HG03442 (cell line): ENCODE data around the gene IQGAP1.

Experiments
- ATAC-seq: cut with Tn5 transposase; IDR thresholded peaks from one replicate; pipeline ENCODE4 v1.9.1; 2021; ENCODE audit warnings: mild to moderate bottlenecking, moderate library complexity; ENCODE audit not compliant: unreplicated experiment

Gene IQGAP1

DNA sequence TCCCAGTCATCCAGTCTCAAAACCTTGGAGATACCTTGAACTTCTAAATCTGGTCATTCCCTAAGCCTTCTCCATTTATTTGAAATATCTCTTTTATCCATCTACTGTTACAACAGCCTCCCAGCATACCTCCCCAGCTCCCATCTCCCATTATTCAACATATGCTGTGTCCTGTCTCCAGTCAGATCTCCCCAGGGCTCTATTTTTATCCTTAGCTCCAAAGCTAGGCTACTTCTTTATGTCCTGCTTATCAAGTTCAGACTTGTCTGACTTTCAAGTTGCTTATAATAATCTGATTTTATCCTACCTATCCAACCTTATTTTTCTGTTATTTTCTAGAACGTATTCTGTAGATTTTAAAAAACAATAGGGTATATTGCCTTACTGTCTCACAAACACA, 44.2 kb downstream of the IQGAP1 start:
- no peak for ATAC-seq

GRCh38 chr15:90435652-90436337, 47.8 kb downstream of the IQGAP1 start:
- no peak for ATAC-seq

DNA sequence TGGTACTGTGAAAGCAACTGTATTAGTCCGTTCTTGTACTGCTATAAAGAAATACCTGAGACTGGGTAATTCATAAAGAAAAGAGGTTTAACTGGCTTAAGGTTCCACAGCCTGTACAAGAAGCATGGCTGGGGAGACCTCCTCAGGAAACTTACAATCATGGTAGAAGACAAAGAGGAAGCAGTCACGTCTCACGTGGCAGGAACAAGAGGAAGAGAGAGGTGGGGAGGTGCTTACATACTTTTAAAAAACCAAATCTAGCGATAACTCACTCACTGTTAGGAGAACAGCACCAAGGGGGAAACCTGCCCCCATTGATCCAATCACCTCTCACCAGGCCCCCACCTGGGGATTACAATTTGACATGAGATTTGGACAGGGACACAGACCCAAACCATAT, 48.9 kb downstream of the IQGAP1 start:
- no peak for ATAC-seq

GRCh38 chr15:90437516-90437915, 49.5 kb downstream of the IQGAP1 start:
- ATAC-seq, result no peak

DNA sequence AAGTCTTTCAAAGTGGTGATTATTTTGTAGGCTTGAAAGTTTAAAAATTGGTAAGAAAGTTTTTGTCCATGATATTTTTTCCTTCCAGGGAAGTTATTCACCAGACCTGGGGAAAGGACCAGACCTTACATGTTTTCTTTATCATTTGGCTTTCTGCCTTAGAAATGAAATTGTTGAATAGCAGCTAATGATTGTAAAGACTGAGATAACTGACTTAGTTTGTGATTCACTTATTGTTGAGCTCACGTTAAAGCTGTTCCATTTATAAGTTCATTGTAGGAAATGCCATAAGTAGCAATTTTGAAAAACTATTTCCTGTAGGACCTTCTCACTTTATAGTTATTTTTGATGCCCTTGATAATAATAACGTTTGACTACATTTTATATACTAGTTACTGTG, 51.9 kb downstream of the IQGAP1 start:
- ATAC-seq, result no peak

DNA sequence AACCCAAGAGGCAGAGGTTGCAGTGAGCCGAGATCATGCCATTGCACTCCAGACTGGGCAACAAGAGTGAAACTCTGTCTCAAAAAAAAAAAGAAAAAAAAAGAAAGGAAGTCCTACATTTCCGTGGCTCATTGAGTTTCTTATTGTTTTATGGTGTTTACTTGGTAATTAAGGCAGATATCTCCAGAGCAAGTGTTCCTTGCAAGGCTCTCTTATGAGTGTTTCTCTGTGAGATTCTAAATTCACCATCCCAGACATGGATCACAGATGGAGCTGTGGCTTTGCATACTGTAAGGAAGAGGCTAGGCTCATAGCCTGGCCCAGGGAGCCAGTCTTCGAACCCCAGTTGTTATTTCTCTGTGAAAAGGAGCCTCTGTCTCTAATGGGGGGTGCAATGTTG, 53.0 kb downstream of the IQGAP1 start:
- no peak for ATAC-seq

GRCh38 chr15:90442423-90442822, 54.4 kb downstream of the IQGAP1 start:
- ATAC-seq, result no peak

- no peak for ATAC-seq
Observed at GRCh38 chr15:90449206-90449735, 61.2 kb downstream of the IQGAP1 start.

GRCh38 chr15:90451053-90451850, 63.2 kb downstream of the IQGAP1 start:
- no peak for ATAC-seq

- ATAC-seq, result no peak
Observed at GRCh38 chr15:90456236-90456635, 68.2 kb downstream of the IQGAP1 start.

DNA sequence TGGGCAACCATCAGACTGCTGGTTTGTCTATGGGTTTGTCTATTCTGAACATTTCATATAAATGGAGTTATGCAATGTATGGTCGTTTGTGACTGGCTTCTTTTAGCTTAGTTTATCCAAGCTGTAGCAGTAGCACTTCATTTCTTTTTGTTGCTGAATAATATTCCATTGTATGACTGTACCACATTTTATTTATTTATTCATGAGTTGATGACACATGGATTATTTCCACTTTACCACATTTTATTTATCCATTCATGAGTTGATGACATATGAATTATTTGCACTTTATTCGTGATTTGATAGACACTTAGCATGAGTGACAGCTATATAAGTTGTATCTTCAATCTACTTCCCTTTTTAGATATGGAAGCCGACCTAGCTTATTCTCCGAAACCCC, 70.0 kb downstream of the IQGAP1 start:
- ATAC-seq, result no peak

GRCh38 chr15:90459368-90459767, 71.3 kb downstream of the IQGAP1 start:
- ATAC-seq, result no peak

DNA sequence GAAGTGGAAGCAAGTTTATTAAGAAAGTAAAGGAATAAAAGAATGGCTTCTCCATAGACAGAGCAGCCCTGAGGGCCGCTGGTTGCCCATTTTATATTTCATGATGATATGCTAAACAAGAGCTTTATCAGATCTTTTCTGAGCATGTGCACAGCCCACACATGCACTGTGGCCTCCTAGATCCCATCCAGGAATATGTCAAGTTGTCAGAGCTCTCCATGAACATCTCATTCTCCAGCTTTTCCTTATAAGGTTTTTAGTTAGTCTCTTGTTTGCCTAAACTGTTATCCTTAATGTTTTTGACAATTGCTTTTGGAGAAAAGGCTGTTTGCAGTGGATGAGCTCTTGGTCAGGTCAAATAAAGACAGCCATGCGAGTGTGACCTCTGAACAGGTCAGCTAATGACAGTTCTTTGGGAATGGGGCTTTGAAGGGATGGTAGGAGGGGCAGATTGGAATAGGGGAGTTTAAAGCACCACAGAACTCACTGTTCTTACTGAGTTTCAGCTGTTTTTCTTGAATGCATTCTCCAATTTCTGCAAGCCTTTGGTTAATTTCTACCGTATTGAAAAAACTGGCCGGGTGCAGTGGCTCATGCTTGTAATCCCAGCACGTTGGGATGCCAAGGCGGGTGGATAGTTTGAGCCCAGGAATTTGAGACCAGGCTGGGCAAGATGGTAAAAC, 72.2 kb downstream of the IQGAP1 start:
- ATAC-seq, result no peak

- peak; percentile 78 for ATAC-seq
Observed at GRCh38 chr15:90463381-90463780, 75.3 kb downstream of the IQGAP1 start.

- no peak for ATAC-seq
Observed at GRCh38 chr15:90465140-90465929, 77.3 kb downstream of the IQGAP1 start.

DNA sequence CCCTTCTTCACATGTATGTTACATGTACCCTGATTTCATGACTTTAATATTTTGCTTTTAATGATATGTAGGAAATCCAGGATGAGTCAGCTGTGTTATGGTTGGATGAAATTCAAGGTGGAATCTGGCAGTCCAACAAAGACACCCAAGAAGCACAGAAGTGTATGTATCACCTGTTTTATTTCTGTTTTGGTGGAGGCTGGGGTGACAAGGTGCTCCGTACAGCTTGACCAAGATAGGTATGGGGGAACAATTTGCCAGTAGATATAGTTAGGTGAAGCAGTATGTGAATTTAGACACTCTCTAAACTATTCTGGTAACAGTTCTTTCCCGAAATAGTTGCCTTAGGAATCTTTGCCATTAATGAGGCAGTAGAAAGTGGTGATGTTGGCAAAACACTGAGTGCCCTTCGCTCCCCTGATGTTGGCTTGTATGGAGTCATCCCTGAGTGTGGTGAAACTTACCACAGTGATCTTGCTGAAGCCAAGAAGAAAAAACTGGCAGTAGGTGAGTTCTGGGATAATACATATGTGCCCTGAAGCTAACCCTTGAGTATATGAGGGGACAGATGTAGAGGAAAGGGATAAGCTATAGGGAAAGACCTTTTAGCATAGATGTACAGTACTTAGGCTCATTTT, 78.0 kb downstream of the IQGAP1 start:
- ATAC-seq, result no peak

DNA sequence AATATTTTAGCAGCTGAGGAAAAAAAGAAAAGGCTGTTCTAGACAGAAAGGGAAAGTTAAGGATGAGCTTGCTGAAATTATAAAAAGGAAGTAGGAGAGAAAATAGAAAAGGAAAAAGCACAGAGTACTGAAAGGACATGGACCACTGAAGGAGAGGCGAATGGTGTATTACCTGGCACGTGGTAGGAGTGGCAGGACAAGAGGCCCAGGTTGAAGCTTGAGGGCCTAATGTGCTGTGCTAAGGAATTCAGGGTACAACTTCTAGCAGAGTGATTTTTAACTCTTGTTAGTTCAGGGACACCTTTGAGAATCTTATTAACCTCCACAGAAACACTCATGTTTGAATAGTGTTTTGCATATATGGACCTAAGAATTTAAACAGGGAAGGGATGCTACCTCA, 81.7 kb downstream of the IQGAP1 start:
- no peak for ATAC-seq

DNA sequence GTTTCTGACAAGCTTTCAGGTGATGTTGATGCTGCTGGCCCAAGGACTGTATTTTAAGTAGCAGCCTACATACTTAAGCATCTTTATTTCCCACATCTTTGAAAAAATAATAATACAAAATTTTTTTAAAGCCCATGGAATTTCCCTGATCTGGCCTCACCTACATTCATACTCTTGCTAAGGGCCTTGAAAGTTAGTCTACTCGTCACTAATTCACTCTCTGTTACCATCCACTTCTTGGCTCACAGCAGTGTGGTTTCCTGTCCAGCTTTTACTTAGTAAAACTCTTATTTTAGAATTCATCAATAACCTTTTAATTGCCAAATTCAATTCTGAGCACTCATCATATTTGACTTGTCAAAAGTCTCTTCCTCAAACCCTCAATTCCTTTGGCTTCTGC, 82.4 kb downstream of the IQGAP1 start:
- ATAC-seq, result no peak

DNA sequence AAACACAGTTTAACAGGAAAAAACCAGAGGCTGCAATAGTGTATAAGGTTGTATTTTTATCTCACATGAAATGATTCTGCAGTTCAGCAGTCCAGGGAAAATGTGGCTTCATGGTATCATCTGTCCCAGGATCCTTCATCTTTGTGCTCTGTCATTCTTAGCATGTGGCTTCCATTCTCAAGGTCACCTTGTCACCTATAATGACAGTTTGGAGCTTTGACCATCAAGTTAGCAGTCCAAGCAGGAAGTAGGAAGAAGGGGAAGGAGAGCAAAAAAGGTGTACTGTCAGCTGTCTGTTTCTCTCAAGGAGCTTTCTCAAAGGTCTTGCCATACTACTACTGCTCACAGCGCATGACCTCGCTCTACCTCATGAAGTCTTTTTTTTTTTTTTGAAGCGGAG, 83.1 kb downstream of the IQGAP1 start:
- ATAC-seq, result no peak

DNA sequence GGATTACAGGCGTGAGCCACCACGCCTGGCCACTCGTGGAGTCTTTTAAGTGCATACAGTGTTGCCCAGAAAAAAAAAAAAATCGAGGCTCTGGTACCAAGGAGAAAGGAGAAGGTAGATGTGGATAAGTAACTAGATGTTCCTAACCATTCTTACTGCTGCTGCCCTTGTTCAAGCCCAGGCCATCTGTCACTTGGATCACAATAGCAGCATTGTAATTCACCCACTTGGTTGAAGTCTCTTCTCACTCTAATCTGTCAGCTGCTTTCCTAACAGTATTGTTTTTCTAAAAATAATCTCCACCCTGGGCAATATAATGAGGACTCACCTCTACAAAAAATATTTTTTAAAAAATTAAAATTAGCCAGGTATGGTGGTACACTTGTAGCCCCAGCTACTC, 83.7 kb downstream of the IQGAP1 start:
- ATAC-seq, result no peak
